ENCODE results near the gene NUMA1. TPM values are rescaled to one million over a fixed set of nuclear protein-coding genes. Genes with fewer than 3 reads are reported as not detected.
A peak's percentile ranks its signal among the peaks of the same experiment; 100 is the strongest.

The NUMA1 gene
- total RNA-seq, 2 donors from 2014 or later: 130 to 132 TPM

- peaks cover 21% of the 10 kb centered on the region for H3K36me3 ChIP-seq (ENCODE audit: control insufficient read depth, insufficient read depth, low read length)
- Mint-ChIP-seq H3K27ac (no peak within 1 kb of the TSS), H3K4me3 (no peak within 1 kb of the TSS), H3K36me3 (ENCODE audit: low read depth) (peaks cover 26% of the 10 kb centered on the region), H3K9me3 (peaks cover 3% of the 10 kb centered on the region), H3K27me3 (ENCODE audit: insufficient read depth) (no peaks in the 10 kb centered on the region), H3K4me1 (peaks cover 15% of the 10 kb centered on the region)
- no peak for DNase-seq
- no peak within 1 kb of the TSS for H3K4me3 ChIP-seq (ENCODE audit: low read length)
- no peaks in the 10 kb centered on the region for H3K27me3 ChIP-seq (ENCODE audit: control insufficient read depth, insufficient read depth, low read length, poor library complexity, severe bottlenecking)
- no peak within 1 kb of the TSS for H3K27ac ChIP-seq (ENCODE audit: low read depth, low read length)
- TF ChIP-seq CTCF (conservative IDR thresholded peaks at IDR 0.05): no peak
- H3K4me1 ChIP-seq (ENCODE audit: control insufficient read depth, insufficient read depth, low read length): no peaks in the 10 kb centered on the region
- no peaks in the 10 kb centered on the region for H3K9me3 ChIP-seq (ENCODE audit: control insufficient read depth, low read length)
- 91 to 94% methylated on average over 11 to 14 of the region's 14 CpGs for WGBS, 2 experiments (ENCODE audit: insufficient coverage in 1 of 2, insufficient read length in 1 of 2)
- H3K9ac ChIP-seq (ENCODE audit: extremely low read depth, low read length, poor library complexity, severe bottlenecking): no peak within 1 kb of the TSS
Observed at GRCh38 chr11:72105888-72106287, 25.5 kb upstream of the NUMA1 start, which contains the start of gene TOMT. Gene TOMT (plus strand): TSS chr11:72105924. CDS start chr11:72105952, 28 bp downstream.

- H3K27ac ChIP-seq (ENCODE audit: low read depth, low read length): peak overlapping the region; percentile 71
- peaks cover 20% of the 10 kb centered on the region for H3K4me1 Mint-ChIP-seq
- peaks cover 26% of the 10 kb centered on the region for H3K36me3 ChIP-seq (ENCODE audit: control insufficient read depth, insufficient read depth, low read length)
- H3K27ac Mint-ChIP-seq: peak overlapping the region; percentile 92
- peak overlapping the region; percentile 80 for H3K4me3 Mint-ChIP-seq
- H3K27me3 Mint-ChIP-seq (ENCODE audit: insufficient read depth): no peaks in the 10 kb centered on the region
- WGBS, 2 experiments (ENCODE audit: insufficient coverage in 1 of 2, insufficient read length in 1 of 2): 90 to 93% methylated on average over 3 to 11 of the region's 11 CpGs
- peak overlapping the region; percentile 74 for H3K4me3 ChIP-seq (ENCODE audit: low read length)
- no peaks in the 10 kb centered on the region for H3K9me3 ChIP-seq (ENCODE audit: control insufficient read depth, low read length)
- H3K9me3 Mint-ChIP-seq: peaks cover 3% of the 10 kb centered on the region
- H3K36me3 Mint-ChIP-seq (ENCODE audit: low read depth): peaks cover 26% of the 10 kb centered on the region
- TF ChIP-seq CTCF (conservative IDR thresholded peaks at IDR 0.05): peak; percentile 57
- H3K9ac ChIP-seq (ENCODE audit: extremely low read depth, low read length, poor library complexity, severe bottlenecking): no peak overlapping the region
- no peak for DNase-seq
- H3K27me3 ChIP-seq (ENCODE audit: control insufficient read depth, insufficient read depth, low read length, poor library complexity, severe bottlenecking): no peaks in the 10 kb centered on the region
- H3K4me1 ChIP-seq (ENCODE audit: control insufficient read depth, insufficient read depth, low read length): no peaks in the 10 kb centered on the region
Observed at GRCh38 chr11:72103754-72104167, 23.4 kb upstream of the NUMA1 start.

GRCh38 chr11:72102946-72103753, 22.8 kb upstream of the NUMA1 start, which contains the start of gene LAMTOR1:
Gene LAMTOR1 (minus strand): TSS chr11:72103297. CDS start chr11:72103224, 73 bp downstream.
- Histone ChIP-seq H3K27me3 (ENCODE audit: control insufficient read depth, insufficient read depth, low read length, poor library complexity, severe bottlenecking) (no peaks in the 10 kb centered on the region), H3K4me1 (ENCODE audit: control insufficient read depth, insufficient read depth, low read length) (no peaks in the 10 kb centered on the region), H3K36me3 (ENCODE audit: control insufficient read depth, insufficient read depth, low read length) (peaks cover 32% of the 10 kb centered on the region), H3K4me3 (ENCODE audit: low read length) (peak within 1 kb of the TSS; percentile 93), H3K9me3 (ENCODE audit: control insufficient read depth, low read length) (no peaks in the 10 kb centered on the region), H3K27ac (ENCODE audit: low read depth, low read length) (peak within 1 kb of the TSS; percentile 71), H3K9ac (ENCODE audit: extremely low read depth, low read length, poor library complexity, severe bottlenecking) (peak within 1 kb of the TSS; percentile 96)
- H3K4me1 Mint-ChIP-seq: peaks cover 20% of the 10 kb centered on the region
- peaks cover 32% of the 10 kb centered on the region for H3K36me3 Mint-ChIP-seq (ENCODE audit: low read depth)
- WGBS, 2 experiments (ENCODE audit: insufficient coverage in 1 of 2, insufficient read length in 1 of 2): 5 to 17% methylated on average over 23 to 64 of the region's 64 CpGs
- no peaks in the 10 kb centered on the region for H3K27me3 Mint-ChIP-seq (ENCODE audit: insufficient read depth)
- H3K27ac Mint-ChIP-seq: peak within 1 kb of the TSS; percentile 92
- H3K9me3 Mint-ChIP-seq: peaks cover 3% of the 10 kb centered on the region
- peak; percentile 100 for DNase-seq
- peak; percentile 73 for TF ChIP-seq CTCF (conservative IDR thresholded peaks at IDR 0.05)
- H3K4me3 Mint-ChIP-seq: peak within 1 kb of the TSS; percentile 80
